HepG2 (cell line): ENCODE measurements around the gene INSR. TPM values are rescaled to one million over a fixed set of nuclear protein-coding genes. Genes with fewer than 3 reads are reported as not detected.

Experiments
- ARHGAP35 ChIP-seq: sonication (generic); formaldehyde crosslinking; IDR thresholded peaks from 2 replicates; pipeline ENCODE4 v1.9.0; 2022; ENCODE audit warnings: mild to moderate bottlenecking, inconsistent platforms, moderate library complexity, missing genetic modification reagents, borderline replicate concordance
- HNRNPLL ChIP-seq: fragments of 200-400 bp; formaldehyde crosslinking; IDR thresholded peaks from 2 replicates; pipeline ENCODE4 v1.6.1; 2017; ENCODE audit warnings: mild to moderate bottlenecking, low read depth, low read length; ENCODE audit not compliant: poor library complexity, severe bottlenecking
- REL ChIP-seq: sonication (generic); formaldehyde crosslinking; conservative IDR thresholded peaks from 2 replicates; pipeline ENCODE4 v1.8.0; 2022; ENCODE audit warnings: mild to moderate bottlenecking, missing genetic modification reagents, moderate library complexity
- RNF2 ChIP-seq: fragments of 450-650 bp; conservative IDR thresholded peaks from 2 replicates; pipeline ENCODE4 v1.6.1; 2016; ENCODE audit warnings: low read depth
- WIZ ChIP-seq: sonication (generic); formaldehyde crosslinking; IDR thresholded peaks from 2 replicates; pipeline ENCODE4 v1.5.1; 2020; ENCODE audit warnings: mild to moderate bottlenecking, missing genetic modification reagents
- ZNF644 ChIP-seq: IDR thresholded peaks from 2 replicates; pipeline ENCODE4 v1.6.1; 2016; ENCODE audit warnings: low read depth
- polyA plus RNA-seq, 8 experiments: library from polyadenylated mRNA; depleted of rRNA in 3 of 8; stranded (reverse) in 7 of 8; unstranded in 1 of 8; fragments of >200 nt; fragmentation: Illumina TruSeq in 4 of 8; extraction: Trizol in 4 of 8; gene quantifications; 2 replicates each; pipeline versions ENCODE4 v1.2.1 to v1.2.3, GENCODE V29; 2011 to 2016; ENCODE audit warnings: low read depth in 4 of 8, missing spikeins in 1 of 8, mixed read lengths in 1 of 8; ENCODE audit not compliant: insufficient read depth in 1 of 8
- total RNA-seq, 5 experiments: library from RNA; depleted of rRNA; stranded (reverse); fragments of >200 nt; fragmentation: Illumina TruSeq; extraction: Trizol; gene quantifications; 2 replicates each; pipeline ENCODE4 v1.2.3, GENCODE V29; 2016; ENCODE audit warnings: low read depth in 1 of 5
- TF ChIP-seq, protein P1 (sequence below): sonication (generic); formaldehyde crosslinking; IDR thresholded peaks from 2 replicates; pipeline ENCODE4 v1.4.0; 2020; ENCODE audit warnings: mild to moderate bottlenecking, missing genetic modification reagents
- TF ChIP-seq, protein P2 (sequence below): sonication (generic); formaldehyde crosslinking; IDR thresholded peaks from 2 replicates; pipeline ENCODE4 v1.5.1; 2020; ENCODE audit warnings: mild to moderate bottlenecking, missing genetic modification reagents, borderline replicate concordance
- TF ChIP-seq, protein P3 (sequence below): sonication (generic); formaldehyde crosslinking; IDR thresholded peaks from 2 replicates; pipeline ENCODE4 v1.4.0; 2020; ENCODE audit warnings: mild to moderate bottlenecking, missing genetic modification reagents

INSR gene
- total and polyA plus RNA-seq, 2 of the 13 experiments (the other 11 are each of a cell fraction or from before 2014, with no cell fraction given), result 24.2 to 29.8 TPM

DNA sequence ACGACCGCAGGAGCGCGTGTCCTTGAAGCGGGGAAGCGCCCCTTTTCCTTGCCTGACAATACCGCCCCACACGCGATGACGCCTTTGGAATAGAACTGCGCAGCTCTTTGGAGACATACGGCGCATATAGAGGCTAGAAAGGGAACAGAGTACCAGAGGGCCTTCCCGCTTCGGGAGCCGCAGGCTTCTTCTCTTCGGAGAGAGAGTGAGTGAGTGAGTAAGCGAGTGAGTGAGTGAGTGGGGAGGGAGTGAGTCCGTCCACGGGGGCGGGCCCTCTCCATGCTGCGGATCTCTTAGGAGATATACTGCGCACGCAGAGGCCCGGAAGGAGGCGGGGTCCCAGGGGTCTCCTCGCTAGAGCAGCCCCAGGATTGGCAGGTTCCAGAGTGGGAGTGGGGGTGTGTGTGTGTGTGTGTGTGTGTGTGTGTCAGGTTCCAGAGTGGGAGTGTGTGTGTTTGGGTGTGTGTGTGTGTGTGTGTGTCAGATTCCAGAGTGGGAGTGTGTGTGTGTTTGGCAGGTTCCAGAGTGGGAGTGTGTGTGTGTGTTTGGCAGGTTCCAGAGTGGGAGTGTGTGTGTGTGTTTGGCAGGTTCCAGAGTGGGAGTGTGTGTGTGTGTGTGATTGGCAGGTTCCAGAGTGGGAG is 97.0 kb downstream of the INSR start (continued):
- TF ChIP-seq ZNF644 (CRISPR knock-in tag) (no peak), WIZ (CRISPR knock-in tag) (no peak), RNF2 (no peak), ARHGAP35 (CRISPR knock-in tag) (no peak), REL (no peak), HNRNPLL (peak; percentile 25)
- TF ChIP-seq, protein P1, sequence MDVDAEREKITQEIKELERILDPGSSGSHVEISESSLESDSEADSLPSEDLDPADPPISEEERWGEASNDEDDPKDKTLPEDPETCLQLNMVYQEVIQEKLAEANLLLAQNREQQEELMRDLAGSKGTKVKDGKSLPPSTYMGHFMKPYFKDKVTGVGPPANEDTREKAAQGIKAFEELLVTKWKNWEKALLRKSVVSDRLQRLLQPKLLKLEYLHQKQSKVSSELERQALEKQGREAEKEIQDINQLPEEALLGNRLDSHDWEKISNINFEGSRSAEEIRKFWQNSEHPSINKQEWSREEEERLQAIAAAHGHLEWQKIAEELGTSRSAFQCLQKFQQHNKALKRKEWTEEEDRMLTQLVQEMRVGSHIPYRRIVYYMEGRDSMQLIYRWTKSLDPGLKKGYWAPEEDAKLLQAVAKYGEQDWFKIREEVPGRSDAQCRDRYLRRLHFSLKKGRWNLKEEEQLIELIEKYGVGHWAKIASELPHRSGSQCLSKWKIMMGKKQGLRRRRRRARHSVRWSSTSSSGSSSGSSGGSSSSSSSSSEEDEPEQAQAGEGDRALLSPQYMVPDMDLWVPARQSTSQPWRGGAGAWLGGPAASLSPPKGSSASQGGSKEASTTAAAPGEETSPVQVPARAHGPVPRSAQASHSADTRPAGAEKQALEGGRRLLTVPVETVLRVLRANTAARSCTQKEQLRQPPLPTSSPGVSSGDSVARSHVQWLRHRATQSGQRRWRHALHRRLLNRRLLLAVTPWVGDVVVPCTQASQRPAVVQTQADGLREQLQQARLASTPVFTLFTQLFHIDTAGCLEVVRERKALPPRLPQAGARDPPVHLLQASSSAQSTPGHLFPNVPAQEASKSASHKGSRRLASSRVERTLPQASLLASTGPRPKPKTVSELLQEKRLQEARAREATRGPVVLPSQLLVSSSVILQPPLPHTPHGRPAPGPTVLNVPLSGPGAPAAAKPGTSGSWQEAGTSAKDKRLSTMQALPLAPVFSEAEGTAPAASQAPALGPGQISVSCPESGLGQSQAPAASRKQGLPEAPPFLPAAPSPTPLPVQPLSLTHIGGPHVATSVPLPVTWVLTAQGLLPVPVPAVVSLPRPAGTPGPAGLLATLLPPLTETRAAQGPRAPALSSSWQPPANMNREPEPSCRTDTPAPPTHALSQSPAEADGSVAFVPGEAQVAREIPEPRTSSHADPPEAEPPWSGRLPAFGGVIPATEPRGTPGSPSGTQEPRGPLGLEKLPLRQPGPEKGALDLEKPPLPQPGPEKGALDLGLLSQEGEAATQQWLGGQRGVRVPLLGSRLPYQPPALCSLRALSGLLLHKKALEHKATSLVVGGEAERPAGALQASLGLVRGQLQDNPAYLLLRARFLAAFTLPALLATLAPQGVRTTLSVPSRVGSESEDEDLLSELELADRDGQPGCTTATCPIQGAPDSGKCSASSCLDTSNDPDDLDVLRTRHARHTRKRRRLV (CRISPR knock-in tag), result no peak
- TF ChIP-seq, protein P2, sequence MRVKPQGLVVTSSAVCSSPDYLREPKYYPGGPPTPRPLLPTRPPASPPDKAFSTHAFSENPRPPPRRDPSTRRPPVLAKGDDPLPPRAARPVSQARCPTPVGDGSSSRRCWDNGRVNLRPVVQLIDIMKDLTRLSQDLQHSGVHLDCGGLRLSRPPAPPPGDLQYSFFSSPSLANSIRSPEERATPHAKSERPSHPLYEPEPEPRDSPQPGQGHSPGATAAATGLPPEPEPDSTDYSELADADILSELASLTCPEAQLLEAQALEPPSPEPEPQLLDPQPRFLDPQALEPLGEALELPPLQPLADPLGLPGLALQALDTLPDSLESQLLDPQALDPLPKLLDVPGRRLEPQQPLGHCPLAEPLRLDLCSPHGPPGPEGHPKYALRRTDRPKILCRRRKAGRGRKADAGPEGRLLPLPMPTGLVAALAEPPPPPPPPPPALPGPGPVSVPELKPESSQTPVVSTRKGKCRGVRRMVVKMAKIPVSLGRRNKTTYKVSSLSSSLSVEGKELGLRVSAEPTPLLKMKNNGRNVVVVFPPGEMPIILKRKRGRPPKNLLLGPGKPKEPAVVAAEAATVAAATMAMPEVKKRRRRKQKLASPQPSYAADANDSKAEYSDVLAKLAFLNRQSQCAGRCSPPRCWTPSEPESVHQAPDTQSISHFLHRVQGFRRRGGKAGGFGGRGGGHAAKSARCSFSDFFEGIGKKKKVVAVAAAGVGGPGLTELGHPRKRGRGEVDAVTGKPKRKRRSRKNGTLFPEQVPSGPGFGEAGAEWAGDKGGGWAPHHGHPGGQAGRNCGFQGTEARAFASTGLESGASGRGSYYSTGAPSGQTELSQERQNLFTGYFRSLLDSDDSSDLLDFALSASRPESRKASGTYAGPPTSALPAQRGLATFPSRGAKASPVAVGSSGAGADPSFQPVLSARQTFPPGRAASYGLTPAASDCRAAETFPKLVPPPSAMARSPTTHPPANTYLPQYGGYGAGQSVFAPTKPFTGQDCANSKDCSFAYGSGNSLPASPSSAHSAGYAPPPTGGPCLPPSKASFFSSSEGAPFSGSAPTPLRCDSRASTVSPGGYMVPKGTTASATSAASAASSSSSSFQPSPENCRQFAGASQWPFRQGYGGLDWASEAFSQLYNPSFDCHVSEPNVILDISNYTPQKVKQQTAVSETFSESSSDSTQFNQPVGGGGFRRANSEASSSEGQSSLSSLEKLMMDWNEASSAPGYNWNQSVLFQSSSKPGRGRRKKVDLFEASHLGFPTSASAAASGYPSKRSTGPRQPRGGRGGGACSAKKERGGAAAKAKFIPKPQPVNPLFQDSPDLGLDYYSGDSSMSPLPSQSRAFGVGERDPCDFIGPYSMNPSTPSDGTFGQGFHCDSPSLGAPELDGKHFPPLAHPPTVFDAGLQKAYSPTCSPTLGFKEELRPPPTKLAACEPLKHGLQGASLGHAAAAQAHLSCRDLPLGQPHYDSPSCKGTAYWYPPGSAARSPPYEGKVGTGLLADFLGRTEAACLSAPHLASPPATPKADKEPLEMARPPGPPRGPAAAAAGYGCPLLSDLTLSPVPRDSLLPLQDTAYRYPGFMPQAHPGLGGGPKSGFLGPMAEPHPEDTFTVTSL (CRISPR knock-in tag), result no peak; the same call in 1 of the 2 replicates
- TF ChIP-seq, protein P3, sequence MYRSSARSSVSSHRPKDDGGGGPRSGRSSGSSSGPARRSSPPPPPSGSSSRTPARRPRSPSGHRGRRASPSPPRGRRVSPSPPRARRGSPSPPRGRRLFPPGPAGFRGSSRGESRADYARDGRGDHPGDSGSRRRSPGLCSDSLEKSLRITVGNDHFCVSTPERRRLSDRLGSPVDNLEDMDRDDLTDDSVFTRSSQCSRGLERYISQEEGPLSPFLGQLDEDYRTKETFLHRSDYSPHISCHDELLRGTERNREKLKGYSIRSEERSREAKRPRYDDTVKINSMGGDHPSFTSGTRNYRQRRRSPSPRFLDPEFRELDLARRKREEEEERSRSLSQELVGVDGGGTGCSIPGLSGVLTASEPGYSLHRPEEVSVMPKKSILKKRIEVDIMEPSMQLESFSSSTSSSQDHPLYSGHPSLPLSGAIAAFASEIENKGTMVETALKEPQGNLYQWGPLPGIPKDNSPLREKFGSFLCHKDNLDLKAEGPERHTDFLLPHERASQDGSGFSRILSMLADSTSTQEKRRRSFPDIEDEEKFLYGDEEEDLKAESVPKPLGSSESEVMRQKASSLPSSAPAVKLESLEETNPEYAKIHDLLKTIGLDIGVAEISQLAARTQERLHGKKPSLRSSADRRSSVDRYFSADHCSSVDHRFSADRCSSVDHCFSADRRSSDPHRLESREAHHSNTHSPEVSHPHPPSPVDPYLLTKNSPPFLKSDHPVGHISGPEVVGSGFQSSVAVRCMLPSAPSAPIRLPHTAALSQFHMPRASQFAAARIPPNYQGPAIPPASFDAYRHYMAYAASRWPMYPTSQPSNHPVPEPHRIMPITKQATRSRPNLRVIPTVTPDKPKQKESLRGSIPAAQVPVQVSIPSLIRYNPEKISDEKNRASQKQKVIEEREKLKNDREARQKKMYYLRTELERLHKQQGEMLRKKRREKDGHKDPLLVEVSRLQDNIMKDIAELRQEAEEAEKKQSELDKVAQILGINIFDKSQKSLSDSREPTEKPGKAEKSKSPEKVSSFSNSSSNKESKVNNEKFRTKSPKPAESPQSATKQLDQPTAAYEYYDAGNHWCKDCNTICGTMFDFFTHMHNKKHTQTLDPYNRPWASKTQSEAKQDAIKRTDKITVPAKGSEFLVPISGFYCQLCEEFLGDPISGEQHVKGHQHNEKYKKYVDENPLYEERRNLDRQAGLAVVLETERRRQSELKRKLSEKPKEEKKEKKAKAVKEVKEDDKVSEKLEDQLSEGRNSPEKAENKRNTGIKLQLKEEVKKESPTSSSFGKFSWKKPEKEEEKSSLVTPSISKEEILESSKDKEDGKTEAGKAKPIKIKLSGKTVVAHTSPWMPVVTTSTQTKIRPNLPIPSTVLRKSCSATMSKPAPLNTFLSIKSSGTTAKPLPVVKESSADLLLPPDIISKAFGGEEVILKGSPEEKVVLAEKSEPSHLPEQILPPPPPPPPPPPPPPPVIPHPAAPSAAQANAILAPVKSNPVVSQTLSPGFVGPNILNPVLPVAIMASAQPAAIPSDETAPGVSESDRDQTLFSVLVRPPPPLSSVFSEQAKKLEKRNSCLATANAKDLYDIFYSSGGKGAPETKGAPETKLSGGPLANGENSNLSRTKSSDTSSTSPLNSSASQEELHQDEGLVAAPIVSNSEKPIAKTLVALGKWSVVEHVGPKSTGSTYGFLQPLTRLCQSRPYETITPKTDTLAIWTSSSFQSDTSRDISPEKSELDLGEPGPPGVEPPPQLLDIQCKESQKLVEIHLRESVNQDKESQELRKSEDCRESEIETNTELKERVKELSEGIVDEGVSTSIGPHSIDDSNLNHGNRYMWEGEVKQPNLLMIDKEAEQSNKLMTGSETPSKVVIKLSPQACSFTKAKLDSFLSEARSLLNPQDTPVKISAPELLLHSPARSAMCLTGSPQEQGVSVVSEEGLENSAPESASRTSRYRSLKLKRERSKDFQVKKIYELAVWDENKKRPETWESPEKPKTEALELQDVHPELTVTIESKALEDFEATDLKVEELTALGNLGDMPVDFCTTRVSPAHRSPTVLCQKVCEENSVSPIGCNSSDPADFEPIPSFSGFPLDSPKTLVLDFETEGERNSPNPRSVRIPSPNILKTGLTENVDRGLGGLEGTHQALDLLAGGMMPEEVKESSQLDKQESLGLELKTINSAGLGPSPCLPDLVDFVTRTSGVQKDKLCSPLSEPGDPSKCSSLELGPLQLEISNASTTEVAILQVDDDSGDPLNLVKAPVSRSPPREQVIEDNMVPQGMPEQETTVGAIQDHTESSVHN (CRISPR knock-in tag), result no peak
